GM12872 (cell line): ENCODE results near the gene ARID5B.

Experiments used
- TF ChIP-seq, protein P1 (sequence below): IDR thresholded peaks from 3 replicates; pipeline ENCODE4 v1.5.1; 2011; ENCODE audit warnings: low read depth, mild to moderate bottlenecking, low read length, moderate library complexity; ENCODE audit not compliant: insufficient read depth

Gene ARID5B

DNA sequence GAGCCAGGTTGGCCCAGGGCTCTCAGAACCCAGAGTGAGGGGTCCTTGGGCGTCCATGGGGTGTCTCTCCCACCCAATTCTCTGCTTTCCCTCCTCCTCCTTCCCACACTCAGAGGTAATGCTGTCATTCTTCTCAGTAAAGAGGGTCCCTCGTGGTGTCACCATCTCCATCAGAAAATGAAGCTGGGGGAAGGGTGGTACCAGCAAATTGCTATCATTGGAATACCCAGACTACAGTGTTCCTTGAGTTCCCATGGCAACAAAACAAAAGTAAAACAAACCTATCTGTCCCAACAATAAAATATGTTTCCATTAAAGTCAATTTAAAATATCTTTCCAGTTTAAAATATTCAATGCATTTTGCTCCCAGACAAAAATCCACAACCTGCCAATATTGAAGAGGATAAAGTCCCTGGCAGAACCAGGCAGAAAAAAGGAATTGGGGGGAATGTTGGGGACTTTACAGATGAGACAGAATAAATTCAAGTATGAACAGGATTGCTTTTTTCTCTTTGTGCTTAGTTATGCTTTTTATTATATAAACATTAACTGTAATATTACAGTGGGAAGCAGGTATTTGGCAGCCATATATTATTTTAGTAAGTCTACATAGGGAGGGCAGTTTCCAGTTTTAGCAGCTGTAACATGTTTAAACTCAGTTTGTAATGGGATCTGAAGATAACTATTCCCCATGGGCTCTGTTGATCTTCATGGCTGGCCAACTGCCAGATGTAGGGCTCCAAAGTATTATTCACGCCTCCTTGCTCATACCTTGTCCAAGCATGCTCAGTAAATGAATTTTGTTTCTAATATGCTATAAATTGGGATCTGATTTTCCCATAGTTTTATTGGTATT lies 182.1 kb downstream of the ARID5B start:
- TF ChIP-seq, protein P1, sequence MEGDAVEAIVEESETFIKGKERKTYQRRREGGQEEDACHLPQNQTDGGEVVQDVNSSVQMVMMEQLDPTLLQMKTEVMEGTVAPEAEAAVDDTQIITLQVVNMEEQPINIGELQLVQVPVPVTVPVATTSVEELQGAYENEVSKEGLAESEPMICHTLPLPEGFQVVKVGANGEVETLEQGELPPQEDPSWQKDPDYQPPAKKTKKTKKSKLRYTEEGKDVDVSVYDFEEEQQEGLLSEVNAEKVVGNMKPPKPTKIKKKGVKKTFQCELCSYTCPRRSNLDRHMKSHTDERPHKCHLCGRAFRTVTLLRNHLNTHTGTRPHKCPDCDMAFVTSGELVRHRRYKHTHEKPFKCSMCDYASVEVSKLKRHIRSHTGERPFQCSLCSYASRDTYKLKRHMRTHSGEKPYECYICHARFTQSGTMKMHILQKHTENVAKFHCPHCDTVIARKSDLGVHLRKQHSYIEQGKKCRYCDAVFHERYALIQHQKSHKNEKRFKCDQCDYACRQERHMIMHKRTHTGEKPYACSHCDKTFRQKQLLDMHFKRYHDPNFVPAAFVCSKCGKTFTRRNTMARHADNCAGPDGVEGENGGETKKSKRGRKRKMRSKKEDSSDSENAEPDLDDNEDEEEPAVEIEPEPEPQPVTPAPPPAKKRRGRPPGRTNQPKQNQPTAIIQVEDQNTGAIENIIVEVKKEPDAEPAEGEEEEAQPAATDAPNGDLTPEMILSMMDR = no peak

DNA sequence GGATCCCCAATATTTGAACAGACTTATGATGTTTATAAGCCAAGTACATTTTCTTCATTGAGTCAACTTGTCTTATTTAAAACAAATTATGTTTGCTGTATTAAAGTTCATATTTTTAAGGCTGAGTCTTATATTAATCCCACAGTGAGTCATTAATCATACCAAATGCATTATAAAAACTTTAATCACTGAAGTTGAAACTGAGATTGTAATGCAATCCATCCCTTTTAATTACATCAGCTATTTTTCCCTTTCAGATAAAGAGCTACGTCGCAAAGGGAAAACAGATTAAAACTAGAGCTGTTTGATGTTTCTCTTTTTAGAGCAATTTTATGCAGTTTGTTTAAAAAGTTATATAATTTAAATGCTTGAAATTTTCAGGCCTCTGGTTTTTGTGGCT lies 183.0 kb downstream of the ARID5B start:
- TF ChIP-seq, protein P1 = no peak

DNA sequence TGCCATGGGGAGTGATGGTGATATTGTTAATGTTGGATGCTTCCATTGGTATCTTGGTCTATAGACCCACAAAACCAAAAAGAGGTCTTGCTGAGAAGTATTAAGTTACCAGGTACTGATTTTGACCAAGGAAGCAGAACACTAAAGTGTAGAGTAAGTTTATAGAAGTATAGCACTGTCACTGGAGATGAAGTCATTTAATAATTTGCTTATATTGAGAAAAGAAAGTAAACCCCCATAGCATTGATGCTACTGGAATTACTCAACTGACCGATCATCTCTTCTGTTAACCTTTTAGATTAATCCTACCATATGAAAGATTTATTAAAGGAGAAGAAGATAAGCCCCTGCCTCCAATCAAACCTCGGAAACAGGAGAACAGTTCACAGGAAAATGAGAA lies 183.9 kb downstream of the ARID5B start:
- TF ChIP-seq, protein P1 = no peak

DNA sequence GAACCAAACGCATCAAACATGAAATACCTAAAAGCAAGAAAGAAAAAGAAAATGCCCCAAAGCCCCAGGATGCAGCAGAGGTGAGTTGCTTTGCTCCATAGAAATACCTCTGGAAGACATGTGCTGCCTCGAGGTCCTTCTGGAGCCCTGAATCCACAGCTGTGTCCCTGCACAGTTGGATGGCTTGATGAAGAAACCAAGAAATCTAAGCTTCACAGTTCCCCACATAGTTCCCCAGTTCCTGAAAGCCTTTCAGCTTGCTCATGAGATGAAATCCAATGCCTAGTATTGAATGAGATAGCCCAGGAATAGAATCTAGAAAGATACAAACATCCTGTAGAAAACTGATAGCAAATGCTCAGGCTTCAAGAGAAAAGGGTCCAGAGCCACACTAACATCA lies 184.3 kb downstream of the ARID5B start:
- TF ChIP-seq, protein P1 = no peak

DNA sequence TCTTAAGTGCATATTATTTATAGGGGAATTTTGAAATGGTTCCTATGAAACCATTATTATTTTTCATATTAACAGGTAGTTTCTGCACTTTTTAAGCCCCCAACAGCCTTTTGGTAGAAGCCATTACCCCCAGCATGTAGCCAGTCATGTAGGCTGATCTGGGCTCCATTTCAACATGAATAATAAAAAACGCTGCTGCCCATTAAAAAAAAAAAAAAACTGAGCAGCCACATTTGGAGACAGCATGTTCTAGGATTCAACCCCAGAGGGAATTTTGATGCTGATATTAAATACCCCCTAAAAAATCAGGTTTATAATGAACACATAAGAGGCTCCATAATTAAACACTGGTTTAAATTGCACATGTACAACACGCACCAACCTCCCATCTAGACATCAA lies 185.8 kb downstream of the ARID5B start:
- TF ChIP-seq, protein P1 = no peak

DNA sequence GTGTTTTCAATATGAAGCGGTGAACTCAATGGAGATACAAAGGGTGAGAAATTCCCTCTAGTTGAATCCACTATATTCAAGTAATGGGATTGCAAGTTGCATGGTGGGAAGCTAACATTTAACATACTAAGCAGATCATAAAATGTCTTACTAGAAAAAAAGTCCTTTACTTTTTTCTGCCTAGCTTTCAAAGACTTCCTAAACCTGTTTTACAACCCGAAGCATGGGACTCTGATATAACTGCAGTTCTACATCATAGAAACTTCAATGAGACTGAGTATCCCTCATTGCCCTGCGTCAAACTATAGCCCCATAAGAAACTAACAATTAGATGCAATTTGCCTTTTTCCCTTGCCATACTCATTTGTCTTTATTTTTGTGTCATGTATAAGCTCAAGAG lies 187.3 kb downstream of the ARID5B start:
- TF ChIP-seq, protein P1 = no peak

DNA sequence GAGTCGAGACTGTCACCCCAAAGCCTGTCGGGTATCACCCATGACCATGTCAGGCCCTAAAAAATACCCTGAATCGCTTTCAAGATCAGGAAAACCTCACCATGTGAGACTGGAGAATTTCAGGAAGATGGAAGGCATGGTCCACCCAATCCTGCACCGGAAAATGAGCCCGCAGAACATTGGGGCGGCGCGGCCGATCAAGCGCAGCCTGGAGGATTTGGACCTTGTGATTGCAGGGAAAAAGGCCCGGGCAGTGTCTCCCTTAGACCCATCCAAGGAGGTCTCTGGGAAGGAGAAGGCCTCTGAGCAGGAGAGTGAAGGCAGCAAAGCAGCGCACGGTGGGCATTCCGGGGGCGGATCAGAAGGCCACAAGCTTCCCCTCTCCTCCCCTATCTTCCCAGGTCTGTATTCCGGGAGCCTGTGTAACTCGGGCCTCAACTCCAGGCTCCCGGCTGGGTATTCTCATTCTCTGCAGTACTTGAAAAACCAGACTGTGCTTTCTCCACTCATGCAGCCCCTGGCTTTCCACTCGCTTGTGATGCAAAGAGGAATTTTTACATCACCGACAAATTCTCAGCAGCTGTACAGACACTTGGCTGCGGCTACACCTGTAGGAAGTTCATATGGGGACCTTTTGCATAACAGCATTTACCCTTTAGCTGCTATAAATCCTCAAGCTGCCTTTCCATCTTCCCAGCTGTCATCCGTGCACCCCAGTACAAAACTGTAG lies 191.0 kb downstream of the ARID5B start:
- TF ChIP-seq, protein P1 = no peak
